HG02610 (cell line): ENCODE results near the gene USP3.
"Not testable (repeated sequence)": the region's sequence is repeated elsewhere in the genome, so short reads cannot be mapped to it uniquely, and the experiment has no call there.

ENCODE experiments used
- ATAC-seq: cut with Tn5 transposase; IDR thresholded peaks from one replicate; pipeline ENCODE4 v1.9.1; 2021; ENCODE audit warnings: mild to moderate bottlenecking, moderate library complexity; ENCODE audit not compliant: unreplicated experiment

Gene USP3

DNA sequence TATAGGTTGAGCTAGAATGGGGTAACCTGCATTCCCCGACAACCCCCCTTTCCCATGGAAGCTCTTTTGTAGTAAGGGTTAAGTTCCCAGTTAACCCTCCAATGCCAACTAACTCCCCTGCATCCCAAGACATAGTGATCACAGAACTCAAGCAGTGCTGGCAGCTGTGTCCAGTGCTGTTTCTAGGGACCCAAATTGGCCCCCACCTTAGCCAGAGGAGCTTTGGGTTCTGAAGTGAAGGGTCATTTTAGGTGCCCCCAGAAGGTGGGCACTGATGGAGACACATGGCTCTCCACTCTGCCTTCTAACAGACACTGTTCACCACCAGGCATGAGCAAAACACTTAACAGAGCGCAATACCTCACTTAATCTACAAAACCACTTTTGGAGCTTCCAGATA is 99.9 kb downstream of the USP3 start:
- ATAC-seq: no peak

DNA sequence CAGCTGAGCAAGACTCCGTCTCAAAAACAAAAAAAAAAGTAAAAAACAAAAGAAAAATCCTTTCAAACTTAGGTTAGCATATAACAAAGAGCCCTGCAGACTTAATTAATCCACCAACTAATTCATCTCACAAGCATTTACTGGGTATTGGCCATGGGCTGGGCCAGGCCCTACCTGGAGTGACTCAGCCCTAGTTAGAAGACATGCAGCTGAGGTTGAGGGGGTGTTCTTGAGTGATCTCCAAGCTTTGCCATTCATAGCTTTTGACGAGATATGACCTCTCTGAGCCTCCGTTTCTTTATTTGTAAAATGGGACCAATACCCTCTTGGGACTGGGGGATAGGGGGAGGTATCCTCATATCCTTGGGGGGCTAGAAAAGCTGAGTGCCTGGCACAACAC is 100.6 kb downstream of the USP3 start:
- no peak for ATAC-seq

DNA sequence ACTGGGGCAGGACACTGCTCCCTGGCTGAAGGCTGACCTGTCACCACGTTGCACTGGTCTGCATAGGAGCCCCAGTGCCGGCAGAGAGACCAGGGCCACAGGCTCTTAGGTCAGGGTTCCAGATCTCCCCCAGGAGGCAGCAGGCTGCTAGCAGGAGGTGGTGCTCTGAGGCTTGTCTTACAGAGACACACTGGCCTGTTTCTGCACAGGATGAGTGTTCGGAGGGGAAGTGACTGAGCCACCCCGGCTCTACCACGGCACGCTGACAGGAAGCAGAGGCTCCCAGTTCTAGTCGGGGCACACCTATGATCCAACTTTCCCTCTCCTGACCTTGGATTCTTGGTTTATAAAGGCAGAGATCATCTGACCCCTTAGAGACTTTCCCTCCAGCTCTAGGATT is 101.4 kb downstream of the USP3 start:
- peak; percentile 45 for ATAC-seq

DNA sequence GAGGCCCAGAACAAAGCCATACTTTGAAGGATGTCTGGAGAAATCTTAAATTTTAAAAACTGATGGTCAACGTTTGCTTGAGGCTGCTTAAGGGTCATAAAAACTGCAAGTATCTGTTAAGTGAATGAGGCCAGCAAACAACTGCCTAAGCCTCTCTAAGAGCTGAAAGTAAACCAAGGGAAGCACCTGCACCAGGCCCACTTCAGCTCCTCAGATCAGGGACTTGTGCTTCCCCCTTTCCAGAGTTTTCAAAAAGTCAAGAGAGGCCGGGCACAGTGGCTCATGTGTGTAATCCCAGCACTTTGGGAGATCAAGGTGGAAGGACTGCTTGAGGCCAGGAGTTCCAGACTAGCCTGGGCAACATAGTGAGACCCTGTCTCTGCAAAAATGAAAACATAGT is 101.9 kb downstream of the USP3 start:
- no peak for ATAC-seq

DNA sequence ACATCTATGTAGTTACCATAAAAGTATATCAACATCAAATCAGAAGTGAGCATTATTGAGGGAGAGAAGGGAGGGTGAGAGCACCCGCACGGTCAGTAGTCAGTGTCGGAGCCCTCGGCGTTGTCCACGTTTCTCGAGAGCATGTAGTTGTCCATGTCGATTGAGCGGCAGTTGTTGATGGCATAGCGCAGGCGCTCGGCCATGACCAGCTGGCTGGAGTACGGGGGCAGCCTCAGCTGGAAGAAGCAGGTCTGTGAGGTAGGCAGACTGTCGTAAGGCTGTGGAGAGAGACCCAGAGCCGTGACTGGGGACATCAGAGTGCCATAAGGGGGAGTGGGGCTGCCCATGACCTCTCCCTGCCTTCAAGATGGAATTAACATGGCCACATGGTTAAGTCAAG is 104.6 kb downstream of the USP3 start:
- no peak for ATAC-seq

DNA sequence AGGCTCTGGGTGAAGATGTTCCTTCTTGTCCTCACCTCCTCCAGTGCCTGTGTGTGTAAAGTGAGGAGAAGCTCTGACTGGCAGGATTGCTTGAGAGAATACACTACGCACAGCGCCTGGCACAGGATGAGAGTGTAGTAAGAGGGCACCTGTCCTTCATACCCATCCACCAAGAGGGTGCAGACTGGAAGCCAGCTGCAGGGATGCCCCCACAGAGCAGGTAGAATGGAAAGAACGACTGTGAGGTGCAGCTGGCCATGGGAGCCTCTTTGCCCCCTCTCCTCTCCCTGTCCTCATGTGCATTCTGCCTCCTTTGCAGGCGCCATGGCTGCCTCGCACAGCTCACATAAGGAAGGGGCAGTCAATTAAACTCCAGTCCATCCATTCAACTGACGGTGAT is 105.1 kb downstream of the USP3 start:
- no peak for ATAC-seq

DNA sequence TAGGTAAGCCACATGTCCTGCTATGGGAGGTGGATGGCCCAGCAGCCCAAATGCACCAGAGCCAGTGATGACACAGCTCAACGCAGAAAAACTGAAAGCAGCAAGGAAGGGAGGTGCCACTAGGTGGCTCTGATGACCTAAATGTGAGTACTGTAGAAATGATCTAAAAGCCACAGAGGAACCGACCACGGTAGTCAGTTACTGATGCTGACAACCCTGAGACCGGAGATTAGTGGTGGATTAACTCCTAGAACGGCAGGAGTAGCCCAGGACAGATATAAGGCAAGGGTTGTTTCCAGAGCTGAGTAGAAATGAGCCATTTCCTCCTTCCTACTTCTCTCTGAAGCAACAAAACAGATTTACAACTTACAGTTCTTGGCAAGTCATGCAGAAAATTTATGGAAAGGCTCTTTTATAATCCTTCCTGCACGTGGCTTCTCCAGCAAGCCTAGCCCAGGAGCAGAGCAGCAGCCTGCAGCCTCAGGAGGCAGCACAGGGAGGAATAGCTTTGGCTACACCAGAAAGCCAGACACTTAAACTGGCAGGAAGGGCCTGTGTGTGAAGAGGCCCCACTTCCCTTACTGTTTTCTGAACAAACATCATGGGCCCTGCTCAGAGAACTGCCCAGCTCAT is 105.9 kb downstream of the USP3 start:
- ATAC-seq: peak; percentile 64

DNA sequence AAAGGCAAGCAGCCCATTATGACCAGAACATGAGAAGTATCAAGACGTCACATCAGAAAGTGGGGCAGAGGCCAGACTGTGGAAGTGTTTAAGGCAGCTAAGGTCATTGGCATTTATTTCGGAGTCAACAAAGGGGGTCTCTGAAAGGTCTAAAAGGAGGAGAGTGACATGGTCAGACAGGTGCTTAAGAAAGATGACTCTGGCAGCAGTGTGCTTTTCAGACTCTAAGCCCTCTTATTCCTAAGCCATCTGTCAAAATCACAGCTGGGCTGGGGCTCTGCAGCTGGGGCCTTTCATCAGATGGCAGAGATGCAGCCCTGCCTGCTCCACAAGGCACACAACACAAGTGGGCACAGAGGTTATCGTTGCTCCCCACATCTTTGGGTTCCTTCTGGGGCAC is 106.8 kb downstream of the USP3 start:
- no peak for ATAC-seq

DNA sequence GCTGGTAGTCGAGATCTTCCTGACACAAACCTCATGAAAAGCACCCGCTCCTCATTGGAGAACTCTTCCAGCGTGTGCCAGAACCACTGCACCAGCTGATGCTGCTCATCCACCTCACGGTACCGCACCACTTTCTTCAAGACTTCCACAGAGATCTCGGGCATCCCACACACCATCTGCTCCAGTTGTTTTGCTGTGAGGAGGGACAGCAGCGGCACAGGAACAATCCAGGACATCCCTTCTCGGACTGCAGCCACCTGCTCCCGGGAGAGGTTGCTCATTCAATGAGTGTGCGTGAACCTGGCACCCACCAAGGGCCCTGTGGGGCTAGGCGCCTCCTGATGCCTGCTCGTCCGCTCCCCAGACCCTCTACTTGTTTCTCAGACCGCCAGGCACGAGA is 107.9 kb downstream of the USP3 start:
- ATAC-seq: no peak

DNA sequence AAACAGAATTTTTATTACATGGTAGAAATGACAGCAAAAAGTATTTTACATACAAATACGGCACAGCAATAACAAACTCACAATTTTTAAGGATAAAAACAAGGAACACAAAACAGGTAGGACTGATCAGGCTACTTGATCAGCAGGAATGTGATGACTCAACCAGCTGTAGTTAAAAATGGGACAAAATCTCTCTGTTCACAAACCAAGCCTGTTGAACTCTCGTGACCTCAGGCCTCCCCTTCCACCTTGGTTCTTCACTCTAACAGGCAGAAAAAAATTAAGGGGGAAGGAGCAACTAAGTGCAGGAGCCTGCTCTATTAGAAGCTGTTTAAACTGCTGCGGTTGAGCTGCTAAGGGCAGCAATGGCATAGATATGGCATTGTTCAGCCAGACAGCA is 111.5 kb downstream of the USP3 start:
- no peak for ATAC-seq

DNA sequence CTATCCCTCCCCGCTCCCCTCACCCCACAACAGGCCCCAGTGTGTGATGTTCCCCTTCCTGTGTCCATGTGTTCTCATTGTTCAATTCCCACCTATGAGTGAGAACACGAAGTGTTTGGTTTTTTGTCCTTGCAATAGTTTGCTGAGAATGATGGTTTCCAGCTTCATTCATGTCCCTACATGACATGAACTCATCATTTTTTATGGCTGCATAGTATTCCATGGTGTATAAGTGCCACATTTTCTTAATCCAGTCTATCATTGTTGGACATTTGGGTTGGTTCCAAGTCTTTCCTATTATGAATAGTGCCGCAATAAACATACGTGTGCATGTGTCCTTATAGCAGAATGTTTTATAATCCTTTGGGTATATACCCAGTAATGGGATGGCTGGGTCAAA is 112.8 kb downstream of the USP3 start:
- ATAC-seq: not testable (repeated sequence)

DNA sequence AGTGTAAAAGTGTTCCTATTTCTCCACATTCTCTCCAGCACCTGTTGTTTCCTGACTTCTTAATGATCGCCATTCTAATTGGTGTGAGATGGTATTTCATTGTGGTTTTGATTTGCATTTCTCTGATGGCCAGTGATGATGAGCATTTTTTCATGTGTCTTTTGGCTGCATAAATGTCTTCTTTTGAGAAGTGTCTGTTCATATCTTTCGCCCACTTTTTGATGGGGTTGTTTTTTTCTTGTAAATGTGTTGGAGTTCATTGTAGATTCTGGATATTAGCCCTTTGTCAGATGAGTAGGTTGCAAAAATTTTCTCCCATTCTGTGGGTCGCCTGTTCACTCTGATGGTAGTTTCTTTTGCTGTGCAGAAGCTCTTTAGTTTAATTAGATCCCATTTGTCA is 113.2 kb downstream of the USP3 start:
- ATAC-seq: not testable (repeated sequence)

DNA sequence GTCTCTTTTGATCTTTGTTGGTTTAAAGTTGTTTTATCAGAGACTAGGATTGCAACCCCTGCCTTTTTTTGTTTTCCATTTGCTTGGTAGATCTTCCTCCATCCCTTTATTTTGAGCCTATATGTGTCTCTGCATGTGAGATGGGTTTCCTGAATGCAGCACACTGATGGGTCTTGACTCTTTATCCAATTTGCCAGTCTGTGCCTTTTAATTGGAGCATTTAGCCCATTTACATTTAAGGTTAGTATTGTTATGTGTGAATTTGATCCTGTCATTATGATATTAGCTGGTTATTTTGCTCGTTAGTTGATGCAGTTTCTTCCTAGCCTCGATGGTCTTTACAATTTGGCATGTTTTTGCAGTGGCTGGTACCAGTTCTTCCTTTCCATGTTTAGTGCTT is 116.4 kb downstream of the USP3 start:
- not testable (repeated sequence) for ATAC-seq

DNA sequence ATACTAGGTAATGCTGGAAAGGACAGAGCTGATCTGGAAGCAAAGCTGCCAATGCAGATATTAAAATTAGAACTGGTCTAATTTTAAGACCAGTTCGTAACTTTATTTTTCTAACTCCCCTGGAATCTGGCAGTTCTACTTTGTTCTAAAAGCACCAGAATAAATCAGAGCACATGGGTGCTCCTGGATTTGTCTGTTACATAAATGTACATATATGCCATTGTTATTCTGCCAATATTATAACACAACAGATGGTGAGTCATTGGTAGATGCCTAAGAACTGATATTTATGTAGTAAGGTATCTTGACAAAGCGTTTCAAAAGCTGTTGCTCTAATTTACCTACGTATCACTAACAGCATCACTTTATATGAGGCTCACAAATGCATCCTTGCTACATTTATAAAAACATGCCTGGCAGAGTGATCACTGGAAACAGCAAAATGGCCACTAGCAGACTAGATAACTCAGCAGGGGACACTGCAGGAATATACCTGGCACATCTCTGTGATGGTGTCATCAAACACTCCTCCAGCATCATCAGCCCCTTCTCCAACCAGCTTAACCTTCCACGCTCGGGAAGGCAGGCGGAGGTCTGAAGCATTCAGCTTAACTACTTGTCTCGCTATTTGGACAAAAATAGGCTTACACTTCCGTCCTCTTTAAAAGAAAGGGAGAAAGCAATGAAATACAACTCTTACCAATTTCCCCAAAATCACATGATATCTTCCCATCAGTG is 119.0 kb downstream of the USP3 start:
- ATAC-seq: no peak

DNA sequence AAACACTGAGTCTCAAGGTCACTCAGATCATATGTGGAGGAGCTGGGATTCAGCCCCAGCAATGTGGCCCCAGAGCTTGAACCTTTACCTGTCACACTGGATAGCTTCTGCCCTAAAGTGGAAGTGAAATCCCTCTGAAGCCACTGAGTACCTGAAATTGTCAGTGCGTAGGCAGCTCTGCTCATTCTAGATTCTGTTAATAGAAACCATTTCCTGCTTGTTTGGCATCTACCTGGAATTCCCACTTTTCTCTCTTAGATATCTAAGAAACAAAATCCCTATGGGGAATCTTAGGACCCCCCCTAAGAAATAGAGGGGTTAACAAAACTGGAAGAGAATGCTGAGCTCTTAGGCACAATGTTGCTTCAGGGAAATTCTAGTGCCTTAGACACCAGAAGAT is 122.6 kb downstream of the USP3 start:
- peak; percentile 80 for ATAC-seq

DNA sequence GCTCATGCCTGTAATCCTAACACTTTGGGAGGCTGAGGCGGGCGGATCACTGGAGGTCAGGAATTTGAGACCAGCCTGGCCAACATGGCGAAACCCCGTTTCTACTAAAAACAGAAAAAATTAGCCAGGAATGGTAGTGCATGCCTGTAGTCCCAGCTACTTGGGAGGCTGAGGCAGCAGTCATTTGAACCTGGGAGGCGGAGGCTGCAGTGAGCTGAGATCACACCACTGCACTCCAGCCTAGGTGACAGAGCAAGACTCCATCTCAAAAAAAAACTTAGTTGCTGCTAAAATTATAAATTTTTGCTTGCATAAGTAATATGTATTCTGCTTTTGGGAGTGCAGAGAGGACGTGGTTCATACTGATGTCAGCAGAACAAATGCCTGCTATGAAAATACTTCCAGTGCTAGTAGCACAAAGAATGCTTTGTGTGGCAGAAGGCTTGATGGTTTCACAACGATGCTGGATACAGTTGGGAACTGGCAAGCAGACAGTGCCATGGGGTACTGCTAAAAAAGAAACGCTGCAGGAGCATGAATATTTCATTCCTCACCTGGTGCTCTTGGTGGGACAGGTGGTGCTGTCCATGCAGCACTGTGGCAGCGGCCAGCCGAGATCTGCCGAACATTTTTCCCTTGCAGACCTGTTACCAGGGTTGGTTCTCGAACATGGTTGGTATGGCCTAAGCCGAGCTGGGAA is 123.9 kb downstream of the USP3 start:
- ATAC-seq: no peak

DNA sequence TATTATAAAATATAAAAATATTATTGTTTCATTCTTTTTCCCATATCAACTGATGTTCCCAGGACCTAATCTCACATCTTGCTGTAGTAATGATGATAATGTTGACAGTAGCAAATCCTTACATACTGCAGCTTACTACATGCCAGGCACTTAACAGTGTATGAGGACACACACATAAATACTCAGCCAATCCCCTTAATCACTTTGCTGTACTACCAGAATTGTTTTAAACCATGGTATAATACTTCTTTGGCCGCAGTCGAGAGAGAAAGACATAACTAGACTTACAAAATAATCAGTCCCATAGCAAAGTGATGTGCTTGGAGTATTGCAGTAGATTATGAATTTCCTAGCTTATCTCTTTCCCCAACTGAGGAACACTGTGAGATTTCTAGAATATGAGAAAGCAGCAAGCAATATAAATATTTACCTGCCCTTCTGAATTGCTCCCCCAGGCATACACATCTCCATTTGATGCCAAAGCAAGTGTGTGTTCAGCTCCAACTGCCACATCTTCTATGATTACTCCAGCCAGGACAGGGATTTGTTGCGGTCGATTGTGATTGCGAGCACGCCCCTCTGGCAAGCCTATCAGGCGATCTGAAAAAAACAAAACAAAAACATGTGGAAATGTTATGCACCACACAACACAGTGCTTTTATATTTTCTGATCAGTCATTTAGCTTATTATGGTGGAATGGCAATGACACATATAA is 125.8 kb downstream of the USP3 start:
- no peak for ATAC-seq

DNA sequence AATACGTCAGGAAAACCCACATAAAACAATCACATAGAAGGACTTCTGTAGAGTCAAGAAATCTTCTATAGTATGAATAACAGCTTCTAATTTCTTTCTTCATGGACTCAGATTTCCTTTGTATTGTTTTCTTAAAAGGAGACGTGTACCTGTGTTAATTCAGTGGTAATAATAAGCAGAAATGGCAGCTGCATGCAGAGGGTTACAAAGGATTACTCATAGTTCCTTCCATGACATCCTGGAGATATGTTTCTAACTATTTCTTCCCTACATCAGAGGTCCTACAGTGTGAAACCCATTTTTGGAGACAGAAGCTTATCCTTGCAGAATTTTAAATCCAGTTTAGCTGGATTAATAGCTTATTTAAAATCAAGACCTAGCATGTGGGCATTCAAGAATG is 128.9 kb downstream of the USP3 start:
- no peak for ATAC-seq

DNA sequence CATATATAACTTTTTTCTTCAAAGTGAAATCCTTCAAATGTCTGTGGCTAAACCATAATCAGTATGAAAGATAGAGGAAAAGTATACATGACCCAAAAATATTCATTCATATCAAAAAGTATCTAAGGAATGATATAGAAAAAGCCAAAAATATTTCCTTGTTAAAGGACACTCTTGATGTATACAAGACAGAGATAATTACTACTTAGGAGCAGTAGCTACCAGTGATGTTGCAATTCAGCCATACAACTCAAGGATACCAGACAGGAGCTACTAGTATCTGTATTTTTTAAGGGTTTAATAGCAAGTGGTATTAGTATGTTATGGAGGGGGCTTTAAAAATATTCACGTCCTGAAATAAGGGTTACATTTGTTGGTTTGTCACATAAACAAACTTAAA is 129.8 kb downstream of the USP3 start:
- no peak for ATAC-seq

DNA sequence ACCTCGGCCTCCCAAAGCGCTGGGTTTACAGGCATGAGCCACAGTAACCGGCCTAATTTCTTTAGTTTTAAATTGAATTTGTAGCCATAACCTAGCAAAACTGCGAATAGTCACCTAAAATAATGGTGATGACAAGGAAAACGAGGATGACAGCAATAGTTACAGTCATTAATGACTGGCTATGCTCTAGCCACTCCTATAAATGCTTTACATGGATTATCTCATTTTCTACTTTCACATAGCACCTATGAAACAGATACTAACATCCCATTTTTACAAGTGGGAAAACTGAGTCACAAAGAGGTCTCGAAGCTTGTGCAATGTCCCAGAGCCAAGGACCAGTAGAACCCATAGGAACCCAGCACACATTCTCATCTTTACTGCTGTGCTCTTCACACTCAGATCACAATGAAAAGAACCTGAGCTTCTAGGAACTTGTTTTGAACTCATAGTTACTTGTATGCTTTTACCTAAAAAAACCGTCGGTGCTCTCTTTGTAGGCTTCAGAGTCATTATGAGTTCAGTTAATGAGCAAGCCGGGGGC is 132.2 kb downstream of the USP3 start:
- ATAC-seq: no peak

DNA sequence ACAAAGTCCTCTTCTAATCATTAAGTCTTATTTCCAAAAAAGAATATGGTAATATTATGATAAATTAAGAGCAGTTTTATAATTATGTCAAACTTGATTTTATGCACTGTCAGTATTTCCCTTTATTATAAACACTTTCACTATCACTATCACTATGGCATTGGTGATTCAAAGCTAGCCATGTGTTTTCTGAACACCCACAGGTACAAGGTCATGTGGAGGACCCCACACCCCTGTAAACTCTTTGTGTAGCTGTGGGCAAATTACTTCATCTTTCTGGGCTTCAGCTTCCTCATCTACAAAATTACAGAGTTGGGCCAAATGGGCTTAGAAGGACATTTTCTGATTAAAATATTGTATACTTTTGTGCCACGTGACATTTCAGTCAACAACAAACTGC is 134.4 kb downstream of the USP3 start:
- ATAC-seq: no peak
